IMR-90 (cell line): ENCODE data around the gene TAAR8. TPM values are rescaled to one million over a fixed set of nuclear protein-coding genes. Genes with fewer than 3 reads are reported as not detected.

ENCODE experiments used
- ATAC-seq: fragments of 200-7000 bp; cut with Tn5 transposase; 2 replicates; pipeline ENCODE4 v1.9.1; 2020; ENCODE audit warnings: low read depth, mild to moderate bottlenecking, moderate library complexity
- BruUV-seq: library from RNA; stranded (reverse); fragments of 400-500 nt; replicated peaks from 2 replicates; lab custom pipeline; 2021; lab: Mats Ljungman, UMichigan
- CTCF ChIA-PET: fragments of 300-600 bp; formaldehyde crosslinking; extraction: SDS; loops from one replicate; lab custom pipeline; 2021; ENCODE audit warnings: antibody characterized with exemption; lab: Yijun Ruan, JAX
- POLR2A ChIA-PET: fragments of 300-600 bp; sonication (Branson Sonifier 250); formaldehyde crosslinking; loops from one replicate; lab custom pipeline; 2022; ENCODE audit warnings: antibody characterized with exemption; ENCODE audit not compliant: unreplicated experiment; lab: Charles Lee
- DNase-seq: peaks from one replicate; pipeline ENCODE4 v3.0.0; 2013
- H2AFZ ChIP-seq: replicated peaks from 2 replicates; pipeline ENCODE3; 2013; ENCODE audit warnings: low read length, mild to moderate bottlenecking; ENCODE audit not compliant: poor library complexity
- H2AK5ac ChIP-seq: 2 replicates; pipeline ENCODE4 v1.6.1; 2013; ENCODE audit warnings: low read depth, low read length, inconsistent platforms
- H2AK9ac ChIP-seq: replicated peaks from 2 replicates; pipeline ENCODE3; 2013; ENCODE audit warnings: mild to moderate bottlenecking, low read depth, low read length, moderate library complexity; ENCODE audit not compliant: poor library complexity
- H2BK120ac ChIP-seq: 2 replicates; pipeline ENCODE4 v1.6.1; 2013; ENCODE audit warnings: low read depth, low read length, inconsistent platforms
- H2BK15ac ChIP-seq: 3 replicates; pipeline ENCODE4 v1.6.1; 2013; ENCODE audit warnings: low read depth, low read length, inconsistent platforms
- H2BK20ac ChIP-seq: 2 replicates; pipeline ENCODE4 v1.6.1; 2013; ENCODE audit warnings: low read depth, mild to moderate bottlenecking, inconsistent platforms, low read length, moderate library complexity
- H2BK5ac ChIP-seq: 2 replicates; pipeline ENCODE4 v1.6.1; 2013; ENCODE audit warnings: mild to moderate bottlenecking, low read depth, low read length, inconsistent platforms; ENCODE audit not compliant: poor library complexity, severe bottlenecking
- H3K14ac ChIP-seq: replicated peaks from 2 replicates; pipeline ENCODE4 v1.6.1; 2013; ENCODE audit warnings: low read depth, low read length, inconsistent platforms
- H3K18ac ChIP-seq: 2 replicates; pipeline ENCODE4 v1.6.1; 2013; ENCODE audit warnings: low read depth, low read length, control low read depth
- H3K23ac ChIP-seq: 2 replicates; pipeline ENCODE4 v1.6.1; 2013; ENCODE audit warnings: low read depth, low read length, inconsistent platforms
- H3K27ac ChIP-seq: 2 replicates; pipeline ENCODE4 v1.5.1; 2013; ENCODE audit warnings: mild to moderate bottlenecking, control low read depth, low read length; ENCODE audit not compliant: insufficient read depth
- H3K27me3 ChIP-seq: 2 replicates; pipeline ENCODE4 v1.6.1; 2013; ENCODE audit warnings: low read length; ENCODE audit not compliant: control insufficient read depth, insufficient read depth
- H3K36me3 ChIP-seq: 2 replicates; pipeline ENCODE4 v1.6.1; 2013; ENCODE audit warnings: low read length, mixed read lengths; ENCODE audit not compliant: control insufficient read depth, insufficient read depth
- H3K4ac ChIP-seq: 2 replicates; pipeline ENCODE4 v1.6.1; 2013; ENCODE audit warnings: low read depth, low read length, inconsistent platforms
- H3K4me1 ChIP-seq: 2 replicates; pipeline ENCODE4 v1.6.1; 2013; ENCODE audit warnings: low read length, mixed read lengths; ENCODE audit not compliant: control insufficient read depth, insufficient read depth
- H3K4me2 ChIP-seq: 2 replicates; pipeline ENCODE4 v1.6.1; 2013; ENCODE audit warnings: low read depth, mild to moderate bottlenecking, control low read depth, low read length, moderate library complexity
- H3K4me3 ChIP-seq: 2 replicates; pipeline ENCODE4 v1.5.1; 2013; ENCODE audit warnings: low read depth, mild to moderate bottlenecking, control low read depth, low read length, moderate library complexity; ENCODE audit not compliant: insufficient read depth
- H3K56ac ChIP-seq: 2 replicates; pipeline ENCODE4 v1.6.1; 2013; ENCODE audit warnings: low read length, inconsistent platforms; ENCODE audit not compliant: insufficient read depth; ENCODE audit errors: extremely low read depth
- H3K79me1 ChIP-seq, 2 experiments: 2 replicates each; pipeline ENCODE4 v1.6.1; 2013; ENCODE audit warnings: low read length in 2 of 2, inconsistent platforms in 1 of 2, low read depth in 1 of 2
- H3K9ac ChIP-seq: 2 replicates; pipeline ENCODE4 v1.6.1; 2013; ENCODE audit warnings: low read depth, low read length, control low read depth
- H3K9me1 ChIP-seq: 2 replicates; pipeline ENCODE4 v1.6.1; 2013; ENCODE audit warnings: low read length, inconsistent platforms; ENCODE audit not compliant: insufficient read depth
- H3K9me3 ChIP-seq: 2 replicates; pipeline ENCODE4 v1.6.1; 2013; ENCODE audit warnings: low read length; ENCODE audit not compliant: control insufficient read depth, insufficient read depth
- H4K20me1 ChIP-seq: 2 replicates; pipeline ENCODE4 v1.6.1; 2013; ENCODE audit warnings: low read length, inconsistent platforms; ENCODE audit not compliant: insufficient read depth
- H4K5ac ChIP-seq: 2 replicates; pipeline ENCODE4 v1.6.1; 2013; ENCODE audit warnings: mild to moderate bottlenecking, low read depth, low read length, control low read depth
- H4K8ac ChIP-seq, 2 experiments: 2 replicates each; pipeline ENCODE4 v1.6.1; 2013; ENCODE audit warnings: low read depth in 2 of 2, low read length in 2 of 2, control low read depth in 1 of 2, inconsistent platforms in 1 of 2
- H4K91ac ChIP-seq: 2 replicates; pipeline ENCODE4 v1.6.1; 2013; ENCODE audit warnings: low read depth, low read length, inconsistent platforms; ENCODE audit not compliant: insufficient read depth
- BHLHE40 ChIP-seq: fragments of 150-350 bp; IDR thresholded peaks from 2 replicates; pipeline ENCODE4 v1.6.1; 2016; ENCODE audit warnings: mild to moderate bottlenecking, low read depth, low read length
- CEBPB ChIP-seq: IDR thresholded peaks from 2 replicates; pipeline ENCODE4 v1.6.1; 2012; ENCODE audit warnings: low read depth, low read length, improper control_type of control experiment
- CHD1 ChIP-seq: IDR thresholded peaks from 2 replicates; pipeline ENCODE4 v1.6.1; 2012; ENCODE audit warnings: low read depth, low read length, improper control_type of control experiment
- CTCF ChIP-seq: conservative IDR thresholded peaks from 2 replicates; pipeline ENCODE4 v1.5.1; 2012; ENCODE audit warnings: mild to moderate bottlenecking, low read depth, low read length, improper control_type of control experiment
- FOS ChIP-seq: fragments of 150-350 bp; IDR thresholded peaks from 2 replicates; pipeline ENCODE4 v1.6.1; 2016; ENCODE audit warnings: low read depth, low read length
- MAFK ChIP-seq: IDR thresholded peaks from 2 replicates; pipeline ENCODE4 v1.6.1; 2012; ENCODE audit warnings: low read depth, low read length, improper control_type of control experiment
- MAZ ChIP-seq: IDR thresholded peaks from 2 replicates; pipeline ENCODE4 v1.6.1; 2012; ENCODE audit warnings: low read depth, mild to moderate bottlenecking, low read length, improper control_type of control experiment, moderate library complexity, borderline replicate concordance
- MXI1 ChIP-seq: IDR thresholded peaks from 2 replicates; pipeline ENCODE4 v1.6.1; 2012; ENCODE audit warnings: low read depth, mild to moderate bottlenecking, low read length, moderate library complexity, borderline replicate concordance
- NFE2L2 ChIP-seq: fragments of 150-350 bp; IDR thresholded peaks from 2 replicates; pipeline ENCODE4 v1.6.1; 2016; ENCODE audit warnings: low read depth, mild to moderate bottlenecking, low read length
- POLR2A ChIP-seq: IDR thresholded peaks from 2 replicates; pipeline ENCODE4 v1.6.1; 2012; ENCODE audit warnings: mild to moderate bottlenecking, low read depth, low read length
- RAD21 ChIP-seq: IDR thresholded peaks from 2 replicates; pipeline ENCODE4 v1.6.1; 2012; ENCODE audit warnings: low read length, improper control_type of control experiment
- RCOR1 ChIP-seq: IDR thresholded peaks from 2 replicates; pipeline ENCODE4 v1.6.1; 2012; ENCODE audit warnings: mild to moderate bottlenecking, low read length, improper control_type of control experiment; ENCODE audit not compliant: insufficient replicate concordance
- RFX5 ChIP-seq: IDR thresholded peaks from 2 replicates; pipeline ENCODE4 v1.8.0; 2012; ENCODE audit warnings: low read depth, mild to moderate bottlenecking, low read length, moderate library complexity
- SMC3 ChIP-seq: fragments of 150-350 bp; IDR thresholded peaks from 2 replicates; pipeline ENCODE4 v1.6.1; 2016; ENCODE audit warnings: low read depth, mild to moderate bottlenecking, antibody characterized with exemption, low read length, moderate library complexity
- USF2 ChIP-seq: fragments of 150-350 bp; IDR thresholded peaks from 2 replicates; pipeline ENCODE4 v1.6.1; 2017; ENCODE audit warnings: mild to moderate bottlenecking, antibody characterized with exemption, low read length, low read depth
- WGBS, 2 experiments: methylation state at CpG; one replicate each; pipeline versions ENCODE4 v1.1.5 to v1.1.7; 2013; ENCODE audit warnings: missing lambda C conversion rate in 2 of 2; ENCODE audit not compliant: insufficient read length in 1 of 2; ENCODE audit errors: extremely low coverage in 2 of 2; 5-methylcytosine and 5-hydroxymethylcytosine counted together
- dilution Hi-C: fragments of 300-500 bp; cut with HindIII; formaldehyde crosslinking; loops from one replicate; pipeline ENCODE4 v1.14.3; 2018; ENCODE audit warnings: low sequenced_read_pairs; ENCODE audit not compliant: unreplicated experiment
- in situ Hi-C: fragments of 300-500 bp; cut with MboI; formaldehyde crosslinking; loops from 3 replicates; pipeline ENCODE4 v1.14.3; 2019; ENCODE audit warnings: low sequenced_read_pairs, inconsistent platforms, mixed read lengths
- intact Hi-C: fragments of 100-400 bp; cut with micrococcal nuclease; formaldehyde crosslinking; loops from 2 replicates; pipeline ENCODE4 v1.10.0; 2022
- polyA plus RNA-seq, 3 experiments: library from polyadenylated mRNA; depleted of rRNA; stranded (reverse); fragments of >200 nt; gene quantifications; 2 replicates each; pipeline ENCODE4 v1.2.3, GENCODE V29; 2012; ENCODE audit warnings: low replicate concordance in 1 of 3
- total RNA-seq: library from RNA; depleted of rRNA; stranded (reverse); fragments of >200 nt; gene quantifications from 2 replicates; pipeline ENCODE4 v1.2.3, GENCODE V29; 2012
- TF ChIP-seq, protein P1 (sequence below): fragments of 150-350 bp; IDR thresholded peaks from 2 replicates; pipeline ENCODE4 v1.6.1; 2016; ENCODE audit warnings: low read depth, mild to moderate bottlenecking, low read length, moderate library complexity, borderline replicate concordance

Gene TAAR8
- total and polyA plus RNA-seq, 2 of the 4 experiments (the other 2 are of a cell fraction) = not detected

GRCh38 chr6:132569170-132569569 lies 16.7 kb downstream of the TAAR8 start:
- Histone ChIP-seq H3K18ac (no peak overlapping the region), H2BK15ac (no peak overlapping the region), H3K4me3 (no peak overlapping the region), H3K9ac (no peak overlapping the region), H3K23ac (no peak overlapping the region), H3K56ac (no peak overlapping the region), H2AK5ac (no peak overlapping the region), H4K20me1 (no peaks in the 10 kb centered on the region), H3K79me1 (no peaks in the 10 kb centered on the region), H3K9me3 (no peaks in the 10 kb centered on the region), H4K5ac (no peak overlapping the region), H2AK9ac (no peak overlapping the region), H3K4ac (no peak overlapping the region), H2BK120ac (no peak overlapping the region), H4K8ac (no peak overlapping the region), H2AFZ (no peak overlapping the region), H3K4me1 (no peaks in the 10 kb centered on the region), H4K91ac (no peak overlapping the region), H2BK20ac (no peak overlapping the region), H3K14ac (no peak overlapping the region), H3K27ac (no peak overlapping the region), H3K27me3 (peaks cover 37% of the 10 kb centered on the region), H3K9me1 (no peaks in the 10 kb centered on the region), H3K4me2 (no peak overlapping the region), H2BK5ac (no peak overlapping the region), H3K36me3 (no peaks in the 10 kb centered on the region)
- no peak for TF ChIP-seq USF2
- no peak for TF ChIP-seq CEBPB
- no peak for TF ChIP-seq NFE2L2
- no peak for TF ChIP-seq MXI1
- no peak for TF ChIP-seq MAFK
- no peak for TF ChIP-seq CTCF
- no peak for TF ChIP-seq RCOR1
- no peak for TF ChIP-seq POLR2A
- TF ChIP-seq SMC3 = no peak
- no peak for TF ChIP-seq MAZ
- no peak for TF ChIP-seq RFX5
- TF ChIP-seq, protein P1, sequence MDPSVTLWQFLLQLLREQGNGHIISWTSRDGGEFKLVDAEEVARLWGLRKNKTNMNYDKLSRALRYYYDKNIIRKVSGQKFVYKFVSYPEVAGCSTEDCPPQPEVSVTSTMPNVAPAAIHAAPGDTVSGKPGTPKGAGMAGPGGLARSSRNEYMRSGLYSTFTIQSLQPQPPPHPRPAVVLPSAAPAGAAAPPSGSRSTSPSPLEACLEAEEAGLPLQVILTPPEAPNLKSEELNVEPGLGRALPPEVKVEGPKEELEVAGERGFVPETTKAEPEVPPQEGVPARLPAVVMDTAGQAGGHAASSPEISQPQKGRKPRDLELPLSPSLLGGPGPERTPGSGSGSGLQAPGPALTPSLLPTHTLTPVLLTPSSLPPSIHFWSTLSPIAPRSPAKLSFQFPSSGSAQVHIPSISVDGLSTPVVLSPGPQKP = no peak
- TF ChIP-seq RAD21 = no peak
- TF ChIP-seq CHD1 = no peak
- no peak for TF ChIP-seq BHLHE40
- TF ChIP-seq FOS = no peak
- DNase-seq (no peak), ATAC-seq (no peak)
- ChIA-PET POLR2A (no interaction called here), CTCF (no interaction called here)
- no TSS peak for BruUV-seq
- dilution Hi-C loops = no loop called here
- 16% methylated on average over 2 of the region's 4 CpGs; no CpG with 5 or more reads in 1 of the 2 experiments for WGBS, 2 experiments
- intact Hi-C loops = no loop called here
- in situ Hi-C loops = no loop called here
